Renal cortical epithelial cell (primary cell): ENCODE measurements around the gene KCNH5. TPM values are rescaled to one million over a fixed set of nuclear protein-coding genes. Genes with fewer than 3 reads are reported as not detected.

ENCODE experiments used
- DNase-seq: peaks from one replicate; pipeline ENCODE4 v3.0.0-alpha.2; 2011; ENCODE audit warnings: low read depth
- total RNA-seq: library from RNA; depleted of rRNA; stranded (reverse); fragments of >200 nt; gene quantifications from 2 replicates; pipeline ENCODE4 v1.2.3, GENCODE V29; 2014

Gene KCNH5
- total RNA-seq, 1 donor from 2014 or later = not detected

- no peak for DNase-seq
These were observed 370.6 kb downstream of the KCNH5 start for GRCh38 chr14:62674563-62675237.

GRCh38 chr14:62673014-62673755 is 372.1 kb downstream of the KCNH5 start:
- no peak for DNase-seq

DNA sequence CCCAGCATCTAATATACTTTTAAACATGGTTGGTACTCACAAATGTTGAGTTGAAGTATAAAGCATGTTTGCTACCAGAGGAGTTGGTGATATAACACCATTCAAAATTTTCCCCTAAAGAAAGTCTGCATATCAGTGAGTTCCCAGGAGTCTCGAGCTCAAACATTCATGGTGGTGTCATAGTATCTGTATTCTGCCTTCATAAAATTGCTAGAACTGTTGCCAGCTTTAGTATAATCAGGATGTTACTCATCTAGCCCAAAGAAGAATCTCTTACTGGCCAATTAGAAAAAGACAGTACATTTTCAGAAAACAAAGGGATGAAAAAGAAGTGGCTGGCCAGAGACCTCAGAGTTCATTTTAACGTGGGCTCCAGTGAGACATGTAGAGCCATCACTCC is 374.7 kb downstream of the KCNH5 start:
- no peak for DNase-seq

DNA sequence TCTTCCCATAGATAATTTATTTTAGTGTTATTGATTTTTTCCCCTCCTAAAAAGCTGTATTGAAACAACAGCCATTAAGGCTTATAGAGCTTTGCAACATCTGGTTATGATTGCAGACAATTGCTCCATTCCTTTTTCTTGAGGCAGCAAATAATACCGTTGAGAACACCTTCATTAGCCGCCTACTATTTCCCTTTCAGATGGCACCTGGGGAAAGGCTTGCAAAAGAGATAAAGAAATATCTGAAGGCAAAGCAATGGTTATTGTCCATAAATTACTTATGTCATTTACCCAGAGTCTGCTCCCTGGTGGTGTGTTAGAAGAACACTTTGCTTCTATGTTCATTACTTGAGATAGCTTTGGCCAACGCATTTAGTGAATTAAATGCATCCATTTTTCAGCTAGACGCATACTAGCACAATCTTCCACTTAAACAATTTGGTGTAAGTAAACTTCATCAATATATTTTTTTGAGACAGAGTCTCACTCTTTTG is 377.8 kb downstream of the KCNH5 start:
- DNase-seq = no peak

- no peak for DNase-seq
These were observed 380.0 kb downstream of the KCNH5 start for GRCh38 chr14:62665286-62665685.

DNA sequence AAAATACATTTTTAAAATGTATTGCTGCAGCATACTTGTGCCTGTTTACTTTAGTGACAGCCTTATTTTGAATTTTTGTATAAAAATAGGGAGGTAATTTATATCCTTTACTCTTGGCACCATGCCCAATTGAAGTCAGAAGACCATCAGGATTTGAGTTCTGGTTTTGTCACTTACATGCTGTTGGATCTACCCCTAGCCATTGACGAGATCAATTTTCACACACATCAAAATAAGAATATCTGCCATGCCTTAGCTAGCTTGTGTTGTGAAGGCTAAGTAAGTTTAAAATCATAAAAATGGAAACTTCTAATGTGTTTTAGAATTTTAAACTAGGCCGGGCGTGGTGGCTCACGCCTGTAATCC is 381.8 kb downstream of the KCNH5 start:
- no peak for DNase-seq

- no peak for DNase-seq
These were observed 382.3 kb downstream of the KCNH5 start for GRCh38 chr14:62662811-62663455.

DNA sequence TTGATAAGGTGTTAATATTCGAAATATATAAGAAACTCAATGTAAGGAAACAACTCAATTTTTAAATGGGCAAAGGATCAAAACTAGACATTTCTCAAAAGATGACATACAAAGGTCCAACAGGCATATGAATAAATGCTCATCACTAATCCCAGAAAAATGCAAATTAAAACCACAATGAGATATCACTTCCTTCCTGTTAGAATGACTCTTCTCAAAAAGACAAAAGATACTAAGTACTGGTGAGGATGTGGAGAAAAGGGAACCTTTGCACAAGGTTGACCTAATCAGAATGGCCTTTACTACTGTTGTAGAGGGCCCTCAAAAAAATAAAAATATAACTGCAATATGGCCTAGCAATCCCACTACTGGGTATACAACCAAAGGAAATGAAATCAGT is 383.4 kb downstream of the KCNH5 start:
- DNase-seq = no peak

- DNase-seq = no peak
These were observed 386.6 kb downstream of the KCNH5 start for GRCh38 chr14:62658631-62659030.

DNA sequence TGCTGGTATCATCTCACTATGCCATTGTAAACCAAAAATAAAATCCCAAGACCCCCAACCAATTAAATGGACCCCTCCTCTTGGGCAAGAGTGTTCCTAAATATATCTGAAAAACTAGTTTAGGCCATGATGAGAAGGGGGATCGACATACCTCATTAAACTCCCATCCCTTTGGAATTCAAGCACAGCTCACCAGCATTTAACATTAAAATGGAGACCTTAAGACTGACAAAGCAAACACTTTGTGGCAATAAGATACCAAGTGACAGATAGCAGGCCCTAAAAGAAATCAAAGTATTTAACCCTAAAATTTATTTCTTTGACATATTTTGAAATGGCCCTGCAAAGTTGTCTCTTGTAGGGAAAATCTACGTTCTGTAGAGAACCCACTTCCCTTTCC is 387.9 kb downstream of the KCNH5 start:
- no peak for DNase-seq

DNA sequence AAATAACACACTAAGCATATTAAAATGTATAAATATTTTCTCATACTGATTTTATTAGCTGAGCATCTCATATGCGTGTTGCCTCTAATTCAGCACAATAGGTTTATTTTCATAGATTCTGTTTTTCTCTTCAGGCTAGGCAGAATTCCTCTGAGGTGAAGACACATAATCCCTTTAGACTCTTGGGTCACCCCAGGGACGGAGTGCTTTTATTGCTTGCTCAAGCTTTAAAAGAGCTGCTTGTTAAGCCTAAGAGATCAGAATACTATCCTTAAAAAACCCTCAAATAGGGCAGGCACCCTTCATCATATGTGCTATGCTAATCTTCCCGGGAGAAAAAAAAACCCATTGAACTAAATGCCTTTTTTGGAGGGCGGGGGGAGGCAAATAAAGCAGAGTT is 390.1 kb downstream of the KCNH5 start:
- no peak for DNase-seq

- DNase-seq = no peak
These were observed 390.6 kb downstream of the KCNH5 start for GRCh38 chr14:62654641-62655040.

Other genes with a start within 250 kb of the KCNH5 start
- gene RHOJ, start 159.0 kb upstream of the KCNH5 start, total RNA-seq = 0.10 TPM in 1 of 2 replicates, not detected in the other